Progenitor cell of endocrine pancreas (in vitro differentiated cells): Measurements from ENCODE around the gene SKP2. TPM values are rescaled to one million over a fixed set of nuclear protein-coding genes. Genes with fewer than 3 reads are reported as not detected.
"Not testable (repeated sequence)": the region's sequence is repeated elsewhere in the genome, so short reads cannot be mapped to it uniquely, and the experiment has no call there.

ENCODE experiments used
- DNase-seq: peaks from one replicate; pipeline ENCODE4 v3.0.0; 2021; ENCODE audit warnings: low spot score; ENCODE audit not compliant: unreplicated experiment
- H3K27ac Mint-ChIP-seq: 2 replicates; pipeline ENCODE4 v1.8.0; 2021; ENCODE audit warnings: mild to moderate bottlenecking, moderate library complexity, mixed read lengths
- H3K27me3 Mint-ChIP-seq: 2 replicates; pipeline ENCODE4 v1.8.0; 2021; ENCODE audit warnings: mixed read lengths
- H3K36me3 Mint-ChIP-seq: 2 replicates; pipeline ENCODE4 v1.8.0; 2022; ENCODE audit warnings: mixed read lengths; ENCODE audit not compliant: insufficient read depth
- H3K4me1 Mint-ChIP-seq: 2 replicates; pipeline ENCODE4 v1.8.0; 2021; ENCODE audit warnings: low read depth, mixed read lengths
- H3K4me3 Mint-ChIP-seq: 2 replicates; pipeline ENCODE4 v1.8.0; 2021; ENCODE audit warnings: low read depth, mild to moderate bottlenecking, moderate library complexity, mixed read lengths
- H3K9me3 Mint-ChIP-seq: 2 replicates; pipeline ENCODE4 v1.8.0; 2021; ENCODE audit warnings: low read depth, mixed read lengths
- CTCF ChIP-seq: fragments of 200-600 bp; sonication (generic); IDR thresholded peaks from one replicate; pipeline ENCODE4 v1.5.0; 2021; ENCODE audit warnings: antibody characterized with exemption, mild to moderate bottlenecking; ENCODE audit not compliant: unreplicated experiment
- total RNA-seq: library from RNA; stranded (reverse); gene quantifications from 2 replicates; pipeline ENCODE4 v1.2.1, GENCODE V29; 2021

SKP2 gene
- total RNA-seq, 1 donor from 2014 or later, result 68.4 TPM

GRCh38 chr5:36180556-36181350 lies 28.8 kb downstream of the SKP2 start:
- no peak for TF ChIP-seq CTCF
- H3K9me3 Mint-ChIP-seq, result peaks cover 7% of the 10 kb centered on the region
- H3K4me3 Mint-ChIP-seq, result no peak overlapping the region
- peaks cover 18% of the 10 kb centered on the region for H3K4me1 Mint-ChIP-seq
- H3K36me3 Mint-ChIP-seq, result peaks cover 36% of the 10 kb centered on the region
- H3K27ac Mint-ChIP-seq, result peak overlapping the region; percentile 49
- no peaks in the 10 kb centered on the region for H3K27me3 Mint-ChIP-seq
- no peak for DNase-seq

GRCh38 chr5:36181774-36182173 lies 29.9 kb downstream of the SKP2 start:
- Mint-ChIP-seq H3K4me1 (peaks cover 18% of the 10 kb centered on the region), H3K36me3 (peaks cover 44% of the 10 kb centered on the region), H3K4me3 (no peak overlapping the region), H3K9me3 (peaks cover 11% of the 10 kb centered on the region), H3K27me3 (no peaks in the 10 kb centered on the region), H3K27ac (no peak overlapping the region)
- no peak for TF ChIP-seq CTCF
- no peak for DNase-seq

DNA sequence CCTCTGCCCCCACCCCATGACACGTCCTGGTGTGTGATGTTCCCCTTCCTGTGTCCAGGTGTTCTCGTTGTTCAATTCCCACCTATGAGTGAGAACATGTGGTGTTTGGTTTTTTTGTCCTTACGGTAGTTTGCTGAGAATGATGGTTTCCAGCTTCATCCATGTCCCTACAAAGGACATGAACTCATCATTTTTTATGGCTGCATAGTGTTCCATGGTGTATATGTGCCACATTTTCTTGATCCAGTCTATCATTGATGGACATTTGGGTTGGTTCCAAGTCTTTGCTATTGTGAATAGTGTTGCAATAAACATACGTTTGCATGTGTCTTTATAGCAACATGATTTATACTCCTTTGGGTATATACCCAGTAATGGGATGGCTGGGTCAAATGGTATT lies 32.5 kb downstream of the SKP2 start:
- not testable (repeated sequence) for H3K27ac Mint-ChIP-seq, H3K27me3 Mint-ChIP-seq, DNase-seq, H3K4me3 Mint-ChIP-seq
- peaks cover 31% of the 10 kb centered on the region for H3K9me3 Mint-ChIP-seq
- H3K36me3 Mint-ChIP-seq, result peaks cover 60% of the 10 kb centered on the region
- H3K4me1 Mint-ChIP-seq, result peaks cover 17% of the 10 kb centered on the region

DNA sequence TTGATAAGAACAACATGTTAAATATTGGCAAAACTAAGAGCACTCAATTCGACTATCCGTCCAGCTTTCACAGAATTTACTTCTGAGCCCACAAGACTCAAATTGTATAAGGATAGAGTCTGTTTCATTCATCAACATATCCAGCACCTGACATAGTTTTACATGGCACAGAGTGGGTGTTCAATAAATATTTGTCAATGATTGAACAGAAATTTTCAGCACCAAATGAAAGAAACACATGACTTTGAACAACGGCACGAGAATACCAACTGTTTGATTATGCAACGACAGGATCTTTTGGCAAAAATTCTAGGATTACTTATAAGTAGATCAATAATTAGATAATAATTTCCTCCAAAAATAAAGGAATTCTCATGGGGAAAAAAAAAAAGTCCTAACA lies 41.8 kb downstream of the SKP2 start:
- H3K4me3 Mint-ChIP-seq, result no peak overlapping the region
- H3K36me3 Mint-ChIP-seq, result peaks cover 61% of the 10 kb centered on the region
- H3K27me3 Mint-ChIP-seq, result no peaks in the 10 kb centered on the region
- H3K4me1 Mint-ChIP-seq, result peaks cover 5% of the 10 kb centered on the region
- H3K9me3 Mint-ChIP-seq, result peaks cover 13% of the 10 kb centered on the region
- H3K27ac Mint-ChIP-seq, result no peak overlapping the region
- no peak for DNase-seq
- TF ChIP-seq CTCF, result no peak

GRCh38 chr5:36198281-36198680 lies 46.4 kb downstream of the SKP2 start:
- H3K27ac Mint-ChIP-seq, result no peak overlapping the region

GRCh38 chr5:36198783-36199182 lies 46.9 kb downstream of the SKP2 start:
- H3K4me3 Mint-ChIP-seq, DNase-seq, H3K9me3 Mint-ChIP-seq, H3K27me3 Mint-ChIP-seq: not testable (repeated sequence)
- Mint-ChIP-seq H3K4me1 (peaks cover 16% of the 10 kb centered on the region), H3K27ac (peak overlapping the region; percentile 73), H3K36me3 (peaks cover 36% of the 10 kb centered on the region)

More at GRCh38 chr5:36198281-36198680, 46.4 kb downstream of the SKP2 start:
- Mint-ChIP-seq H3K4me3 (no peak overlapping the region), H3K9me3 (no peaks in the 10 kb centered on the region), H3K36me3 (peaks cover 39% of the 10 kb centered on the region), H3K4me1 (peaks cover 16% of the 10 kb centered on the region), H3K27me3 (no peaks in the 10 kb centered on the region)
- DNase-seq, result no peak
- no peak for TF ChIP-seq CTCF
